Adipocyte (in vitro differentiated cells): ENCODE results near the gene PABPN1L.

Experiments
- DNase-seq: peaks from one replicate; pipeline ENCODE4 v3.0.0-alpha.2; 2015; ENCODE audit warnings: low read depth
- H3K27me3 ChIP-seq: replicated peaks from 2 replicates; pipeline ENCODE4 v1.7.0; 2013; ENCODE audit warnings: mild to moderate bottlenecking, low read length, moderate library complexity; ENCODE audit not compliant: control insufficient read depth, insufficient read depth
- H3K36me3 ChIP-seq: 2 replicates; pipeline ENCODE4 v1.7.0; 2013; ENCODE audit warnings: low read length, mild to moderate bottlenecking, moderate library complexity; ENCODE audit not compliant: control insufficient read depth, insufficient read depth, severe bottlenecking
- H3K4me1 ChIP-seq: 2 replicates; pipeline ENCODE4 v1.7.0; 2013; ENCODE audit warnings: mild to moderate bottlenecking, low read length, moderate library complexity; ENCODE audit not compliant: control insufficient read depth, insufficient read depth
- H3K4me3 ChIP-seq: 2 replicates; pipeline ENCODE4 v1.7.0; 2013; ENCODE audit warnings: mild to moderate bottlenecking, low read length, moderate library complexity
- H3K9ac ChIP-seq: 2 replicates; pipeline ENCODE4 v1.7.0; 2013; ENCODE audit warnings: mild to moderate bottlenecking, low read length, moderate library complexity
- H3K9me3 ChIP-seq: 2 replicates; pipeline ENCODE4 v1.7.0; 2013; ENCODE audit warnings: mild to moderate bottlenecking, low read length, moderate library complexity; ENCODE audit not compliant: control insufficient read depth

The PABPN1L gene

GRCh38 chr16:88888461-88889387 lies 22.3 kb upstream of the PABPN1L start:
- Histone ChIP-seq H3K36me3 (no peaks in the 10 kb centered on the region), H3K4me1 (peaks cover 8% of the 10 kb centered on the region), H3K27me3 (peaks cover 11% of the 10 kb centered on the region), H3K4me3 (no peak overlapping the region), H3K9me3 (no peaks in the 10 kb centered on the region), H3K9ac (no peak overlapping the region)
- DNase-seq = no peak

GRCh38 chr16:88888057-88888456 lies 21.6 kb upstream of the PABPN1L start:
- no peak for DNase-seq
- Histone ChIP-seq H3K27me3 (peaks cover 11% of the 10 kb centered on the region), H3K36me3 (no peaks in the 10 kb centered on the region), H3K4me1 (peaks cover 8% of the 10 kb centered on the region), H3K9ac (no peak overlapping the region), H3K4me3 (no peak overlapping the region), H3K9me3 (no peaks in the 10 kb centered on the region)

- peak; percentile 12 for DNase-seq
Observed at GRCh38 chr16:88886845-88887521, 20.5 kb upstream of the PABPN1L start.

GRCh38 chr16:88886420-88886844 lies 20.0 kb upstream of the PABPN1L start:
- H3K4me1 ChIP-seq = peaks cover 8% of the 10 kb centered on the region
- no peaks in the 10 kb centered on the region for H3K36me3 ChIP-seq
- no peak overlapping the region for H3K9ac ChIP-seq
- no peak overlapping the region for H3K4me3 ChIP-seq
- no peaks in the 10 kb centered on the region for H3K9me3 ChIP-seq
- peaks cover 13% of the 10 kb centered on the region for H3K27me3 ChIP-seq
- DNase-seq = no peak

More at GRCh38 chr16:88886845-88887521, 20.5 kb upstream of the PABPN1L start:
- H3K27me3 ChIP-seq = peaks cover 7% of the 10 kb centered on the region
- no peak overlapping the region for H3K9ac ChIP-seq
- no peak overlapping the region for H3K4me3 ChIP-seq
- no peaks in the 10 kb centered on the region for H3K9me3 ChIP-seq
- peaks cover 8% of the 10 kb centered on the region for H3K4me1 ChIP-seq
- H3K36me3 ChIP-seq = no peaks in the 10 kb centered on the region

GRCh38 chr16:88885693-88886280 lies 19.3 kb upstream of the PABPN1L start:
- no peaks in the 10 kb centered on the region for H3K36me3 ChIP-seq
- H3K4me1 ChIP-seq = peaks cover 8% of the 10 kb centered on the region
- no peak overlapping the region for H3K9ac ChIP-seq
- H3K27me3 ChIP-seq = peaks cover 13% of the 10 kb centered on the region
- H3K4me3 ChIP-seq = no peak overlapping the region
- no peak for DNase-seq
- no peaks in the 10 kb centered on the region for H3K9me3 ChIP-seq

GRCh38 chr16:88884569-88885271 lies 18.3 kb upstream of the PABPN1L start:
- DNase-seq = no peak
- Histone ChIP-seq H3K4me3 (no peak overlapping the region), H3K36me3 (no peaks in the 10 kb centered on the region)

GRCh38 chr16:88883946-88884345 lies 17.5 kb upstream of the PABPN1L start:
- Histone ChIP-seq H3K4me3 (no peak overlapping the region), H3K4me1 (peaks cover 8% of the 10 kb centered on the region), H3K9me3 (no peaks in the 10 kb centered on the region), H3K36me3 (no peaks in the 10 kb centered on the region), H3K9ac (no peak overlapping the region), H3K27me3 (peaks cover 11% of the 10 kb centered on the region)
- no peak for DNase-seq

More at GRCh38 chr16:88884569-88885271, 18.3 kb upstream of the PABPN1L start:
- Histone ChIP-seq H3K9ac (no peak overlapping the region), H3K9me3 (no peaks in the 10 kb centered on the region), H3K27me3 (peaks cover 10% of the 10 kb centered on the region), H3K4me1 (peaks cover 8% of the 10 kb centered on the region)

GRCh38 chr16:88883117-88883895 lies 16.8 kb upstream of the PABPN1L start:
- no peak overlapping the region for H3K9ac ChIP-seq
- no peak for DNase-seq
- H3K36me3 ChIP-seq = no peaks in the 10 kb centered on the region
- peaks cover 8% of the 10 kb centered on the region for H3K4me1 ChIP-seq
- no peaks in the 10 kb centered on the region for H3K9me3 ChIP-seq
- no peak overlapping the region for H3K4me3 ChIP-seq
- H3K27me3 ChIP-seq = peaks cover 11% of the 10 kb centered on the region

GRCh38 chr16:88882358-88883030 lies 16.0 kb upstream of the PABPN1L start:
- Histone ChIP-seq H3K9ac (no peak overlapping the region), H3K4me3 (no peak overlapping the region), H3K27me3 (peaks cover 11% of the 10 kb centered on the region), H3K9me3 (no peaks in the 10 kb centered on the region), H3K36me3 (no peaks in the 10 kb centered on the region), H3K4me1 (peaks cover under 1% of the 10 kb centered on the region)
- no peak for DNase-seq
